Glomerular visceral epithelial cell (primary cell): Measurements from ENCODE around the gene CHCHD2.
A peak's percentile ranks its signal among the peaks of the same experiment; 100 is the strongest.
"Not testable (repeated sequence)": the region's sequence is repeated elsewhere in the genome, so short reads cannot be mapped to it uniquely, and the experiment has no call there.

Source experiments
- DNase-seq: peaks from one replicate; pipeline ENCODE4 v3.0.0-alpha.2; 2016; ENCODE audit errors: extremely low spot score

The CHCHD2 gene, protein sequence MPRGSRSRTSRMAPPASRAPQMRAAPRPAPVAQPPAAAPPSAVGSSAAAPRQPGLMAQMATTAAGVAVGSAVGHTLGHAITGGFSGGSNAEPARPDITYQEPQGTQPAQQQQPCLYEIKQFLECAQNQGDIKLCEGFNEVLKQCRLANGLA

DNA sequence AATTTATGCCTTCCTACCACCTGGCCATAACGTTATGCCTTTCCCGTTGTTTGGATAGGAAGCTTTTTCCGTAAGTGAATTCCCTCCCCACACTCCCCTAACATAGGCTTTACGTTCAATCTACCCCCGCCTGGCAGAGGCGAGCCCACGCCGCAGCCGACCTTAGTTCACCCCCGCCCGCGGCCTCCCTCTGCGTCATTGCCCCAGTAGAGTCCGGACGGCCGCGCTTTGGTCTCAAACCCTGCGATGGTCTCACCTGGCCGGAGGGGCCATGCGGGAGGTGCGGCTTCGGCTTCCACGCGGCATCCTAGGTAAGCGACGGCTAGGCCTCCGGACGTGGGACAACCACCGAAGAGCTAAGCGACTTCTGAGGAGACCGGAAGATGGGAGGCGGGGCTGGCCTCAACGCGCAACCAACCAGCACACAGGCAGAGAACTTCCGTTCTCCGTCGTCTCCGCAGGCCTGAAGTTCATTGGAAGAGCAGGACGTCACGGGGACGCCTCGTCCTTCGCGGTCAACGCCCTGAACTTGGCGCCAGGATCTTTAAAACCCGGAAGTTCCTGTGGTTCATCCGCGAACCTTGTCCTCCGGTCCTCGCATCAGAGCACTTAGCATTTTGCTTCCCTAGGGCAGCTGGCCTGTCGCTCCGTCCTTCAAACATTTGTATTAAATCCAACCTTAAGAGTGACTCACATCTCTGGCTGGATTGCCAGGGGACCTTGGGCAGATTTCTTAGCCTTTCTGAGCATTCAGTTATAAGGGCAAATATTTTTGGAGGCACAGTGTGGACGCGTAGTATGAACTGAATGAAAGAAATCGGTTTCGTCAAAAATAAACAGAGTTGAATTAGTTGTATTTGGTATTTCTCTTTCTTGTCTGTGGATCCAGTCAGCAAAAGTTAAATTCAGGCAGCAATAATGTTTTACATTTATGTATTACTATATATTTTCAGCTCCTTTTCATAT, at the start of gene CHCHD2:
TSS of gene CHCHD2 (minus strand) at position 369 of the 966 bp plus-strand sequence. CDS start at position 306, 63 bp downstream.
- DNase-seq = peak; percentile 97

DNA sequence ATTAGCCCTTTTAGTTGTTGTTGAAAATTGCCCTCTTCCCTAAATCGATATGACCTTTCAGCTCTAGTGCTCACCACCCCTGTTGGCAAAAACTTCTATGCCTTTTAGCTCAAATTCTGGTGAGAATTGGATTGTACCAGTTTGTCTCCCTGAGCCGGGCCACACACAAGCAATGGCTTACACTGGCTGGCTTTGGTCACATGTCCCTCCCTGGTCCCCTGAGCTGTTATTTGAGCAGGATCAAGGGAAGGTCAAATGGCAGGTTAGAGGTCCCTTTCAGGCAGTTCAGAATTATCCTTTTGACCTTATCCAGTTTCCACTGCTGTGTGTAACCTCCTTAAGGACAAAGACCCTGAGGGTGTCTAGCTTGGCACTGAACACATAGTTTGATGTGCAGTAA, 24.8 kb upstream of the CHCHD2 start:
- DNase-seq = not testable (repeated sequence)

DNA sequence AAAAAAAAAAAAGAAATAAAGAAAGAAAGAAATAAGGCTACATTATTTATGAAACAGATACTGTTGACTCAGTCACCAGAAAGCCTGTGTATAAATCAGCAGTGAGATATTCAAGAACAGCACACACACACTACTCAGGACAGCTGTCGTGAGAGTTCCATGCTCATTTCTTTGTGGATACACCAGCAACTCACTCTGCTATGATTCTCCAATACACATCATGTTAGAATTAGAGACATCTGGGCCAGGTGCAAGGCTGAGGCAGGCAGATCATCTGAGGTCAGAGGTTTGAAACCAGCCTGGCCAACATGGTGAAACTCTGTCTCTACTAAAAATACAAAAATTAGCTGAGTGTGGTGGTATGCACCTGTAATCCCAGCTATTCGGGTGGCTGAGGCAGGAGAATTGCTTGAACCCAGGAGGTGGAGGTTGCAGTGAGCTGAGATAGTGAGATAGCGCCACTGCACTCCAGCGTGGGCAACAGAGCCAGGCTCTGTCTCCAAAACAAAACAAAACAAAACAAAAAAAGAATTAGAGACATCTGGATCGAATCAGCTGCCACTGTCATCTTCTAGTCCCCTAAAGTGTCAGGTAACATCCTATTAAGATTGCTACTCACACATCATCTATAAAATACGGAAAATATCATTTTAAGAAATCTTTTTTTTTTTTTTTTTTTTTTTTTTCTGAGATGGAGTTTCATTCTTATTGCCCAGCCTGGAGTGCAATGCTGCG, 21.1 kb upstream of the CHCHD2 start:
- DNase-seq = no peak

DNA sequence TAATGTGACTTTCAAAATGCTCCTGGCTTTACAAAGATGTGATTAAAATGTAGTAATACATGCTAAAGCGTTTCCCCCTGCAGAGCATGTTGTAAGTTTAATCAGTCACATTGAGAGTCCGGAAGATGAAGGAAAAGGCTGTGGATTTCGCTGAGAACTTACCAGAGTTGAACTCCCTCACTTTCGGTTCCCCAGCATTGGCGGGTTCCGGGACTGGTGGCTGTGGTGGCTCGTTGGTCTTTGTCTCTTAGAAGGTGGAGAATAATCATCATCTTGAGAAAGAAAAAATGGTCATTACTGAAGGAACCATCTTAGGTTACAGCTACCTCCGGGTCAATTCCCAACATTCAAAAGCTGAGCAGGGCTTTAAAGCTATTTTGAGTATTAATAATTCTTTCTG, 19.6 kb upstream of the CHCHD2 start:
- no peak for DNase-seq

DNA sequence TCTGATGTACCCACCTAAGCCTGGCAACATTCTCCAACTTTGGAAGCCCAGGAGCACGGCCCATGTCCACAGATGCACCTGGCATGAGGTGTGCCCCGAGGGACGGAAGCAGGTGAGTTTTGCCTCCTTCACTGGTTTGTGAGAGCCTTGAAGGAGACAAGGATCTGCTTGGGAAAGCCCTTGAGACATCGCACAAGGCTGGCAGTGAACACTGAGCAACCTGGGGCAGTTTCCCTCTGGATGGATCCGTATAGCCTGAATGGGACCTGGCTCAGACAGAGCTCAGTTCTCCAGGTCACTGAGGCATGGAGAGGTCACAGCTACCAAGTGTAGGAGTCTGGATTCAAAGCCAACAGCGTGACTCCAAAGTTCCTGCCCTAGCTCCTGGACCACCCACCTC, 18.7 kb upstream of the CHCHD2 start:
- DNase-seq = no peak

DNA sequence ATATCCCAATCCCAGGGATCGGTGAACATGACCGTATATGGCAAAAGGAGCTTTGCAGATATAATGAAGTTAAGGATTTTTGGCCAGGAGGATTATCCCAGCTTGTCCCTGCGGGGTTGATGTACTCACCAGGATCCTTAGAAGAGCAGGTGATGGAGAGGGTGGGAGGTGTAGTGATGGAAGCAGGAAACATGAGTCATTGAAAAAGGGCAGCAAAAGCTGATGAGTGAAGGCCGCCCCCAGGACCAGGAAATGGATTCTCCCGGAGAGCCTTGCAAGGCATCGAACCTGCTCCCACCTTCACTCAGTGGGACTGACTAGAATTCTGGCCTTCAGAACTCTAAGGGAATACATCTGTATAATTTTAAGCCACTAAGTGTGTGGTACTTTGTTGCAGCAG, 15.2 kb upstream of the CHCHD2 start:
- no peak for DNase-seq

DNA sequence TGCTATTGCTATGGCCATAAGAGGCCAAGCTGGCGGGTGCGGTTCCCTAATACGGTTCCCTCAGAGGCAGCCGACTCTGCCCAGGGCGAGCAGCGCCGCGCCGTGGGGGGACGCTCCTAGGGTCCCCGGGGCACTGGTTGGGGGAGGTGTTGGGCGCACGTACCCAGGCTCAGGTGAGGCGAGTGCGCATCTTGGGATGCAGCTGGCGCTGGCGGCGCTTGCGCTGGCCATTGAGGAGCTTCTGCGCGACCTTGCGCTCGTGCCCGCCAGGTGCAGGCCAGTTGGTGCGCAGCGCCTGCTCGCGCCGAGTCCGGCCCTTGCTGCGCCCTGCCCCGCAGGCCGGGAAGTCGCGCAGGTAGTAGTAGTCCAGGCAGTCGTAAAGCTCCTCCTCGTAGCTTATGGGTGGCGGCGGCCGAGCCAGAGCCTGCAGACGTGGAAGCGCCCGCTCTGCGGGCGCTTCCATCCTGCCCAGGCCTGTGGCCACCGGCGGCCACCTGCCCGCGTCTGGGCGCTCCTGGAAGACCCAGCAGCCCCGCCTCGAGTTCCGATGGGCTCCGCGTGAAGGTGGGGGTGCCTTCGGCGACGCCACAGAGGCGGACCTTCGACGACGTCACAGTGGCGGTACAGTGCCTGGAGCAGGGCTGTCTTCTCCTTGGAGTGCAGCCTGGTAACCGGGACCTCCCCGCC, 9.7 kb upstream of the CHCHD2 start, which contains the start of gene NUPR2:
TSS of gene NUPR2 (minus strand) at position 566 of the 687 bp plus-strand sequence. CDS start at position 463, 103 bp downstream.
- no peak for DNase-seq

DNA sequence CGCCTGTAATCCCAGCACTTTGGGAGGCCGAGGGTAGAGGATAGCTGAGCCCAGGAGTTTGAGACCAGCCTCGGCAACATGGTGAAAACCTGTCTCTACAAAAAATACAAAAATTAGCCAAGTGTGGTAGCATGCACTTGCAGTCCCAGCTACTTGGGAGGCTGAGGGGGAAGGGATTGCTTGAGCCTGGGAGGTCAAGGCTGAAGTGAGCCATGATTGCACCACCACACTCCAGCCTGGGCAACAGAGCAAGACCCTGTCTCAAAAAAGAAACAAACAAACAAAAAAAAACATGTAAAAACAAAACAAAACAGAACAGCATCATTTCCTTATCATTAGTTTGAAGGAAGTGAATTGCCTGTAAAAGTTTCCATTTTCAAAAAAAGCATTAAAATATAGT, 6.0 kb upstream of the CHCHD2 start:
- DNase-seq = not testable (repeated sequence)

DNA sequence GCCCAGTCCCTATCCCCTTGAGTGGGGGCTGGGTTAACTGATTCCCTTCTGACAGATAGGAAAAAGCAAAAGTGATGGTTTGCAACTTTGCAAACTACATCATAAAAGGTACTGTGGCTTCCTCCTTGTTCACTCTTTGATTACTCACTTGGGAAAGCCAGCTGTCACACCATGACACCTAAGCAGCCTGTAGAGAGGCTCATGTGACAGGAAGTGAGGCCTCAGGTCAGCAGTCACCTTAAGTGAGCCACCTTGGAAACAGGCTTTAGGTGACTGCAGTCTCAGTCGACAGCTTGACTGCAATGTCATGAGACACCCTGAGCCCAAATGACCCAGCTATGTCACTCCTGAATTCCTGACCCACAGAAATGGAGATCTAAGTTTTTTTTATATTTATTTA, 4.3 kb upstream of the CHCHD2 start:
- DNase-seq = no peak

DNA sequence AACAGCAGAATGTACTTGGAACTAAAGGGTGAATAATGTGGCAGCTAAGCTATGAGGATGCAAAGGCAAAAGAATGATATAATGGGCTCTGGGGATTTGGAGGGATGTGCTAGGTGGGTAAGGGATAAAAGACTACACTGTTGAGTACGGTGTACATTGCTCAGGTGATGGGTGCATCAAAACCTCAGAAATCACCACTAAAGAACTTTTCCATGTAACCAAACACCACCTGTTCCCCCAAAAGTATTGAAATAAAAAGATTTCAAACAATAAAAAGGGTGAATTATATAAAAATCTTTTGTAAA, 1.6 kb upstream of the CHCHD2 start:
- DNase-seq = no peak

DNA sequence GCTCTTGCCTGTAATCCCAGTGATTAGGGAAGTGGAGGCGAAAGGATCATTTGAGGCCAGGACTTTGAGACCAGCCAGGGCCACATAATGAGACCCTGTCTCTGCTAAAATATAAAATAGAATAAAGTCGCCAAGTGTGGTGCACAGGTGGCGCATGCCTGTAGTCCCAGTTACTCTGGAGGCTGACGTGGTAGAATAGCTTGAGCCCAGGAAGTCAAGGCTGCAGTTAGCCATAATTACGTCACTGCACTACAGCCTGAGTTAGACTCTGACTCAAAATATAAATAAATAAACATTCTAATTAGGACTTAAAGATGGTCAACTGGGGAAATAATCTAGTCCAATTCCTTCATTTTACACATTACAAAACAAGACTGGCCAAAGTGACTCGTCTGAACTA, 768 bp downstream of the CHCHD2 start:
- peak; percentile 58 for DNase-seq

DNA sequence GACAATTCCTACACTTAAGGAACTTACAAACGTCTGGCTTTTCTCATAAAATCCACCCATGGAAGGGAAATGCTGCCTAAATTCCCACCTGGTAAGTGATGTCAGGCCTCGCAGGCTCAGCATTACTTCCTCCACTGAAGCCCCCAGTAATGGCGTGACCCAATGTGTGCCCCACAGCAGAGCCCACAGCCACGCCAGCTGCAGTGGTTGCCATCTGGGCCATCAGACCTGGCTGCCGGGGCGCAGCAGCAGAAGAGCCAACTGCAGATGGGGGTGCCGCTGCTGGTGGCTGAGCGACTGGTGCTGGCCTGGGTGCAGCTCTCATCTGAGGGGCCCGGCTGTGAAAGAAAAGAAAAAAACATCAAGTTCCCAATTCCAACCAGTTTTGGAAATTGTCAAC, 2.1 kb downstream of the CHCHD2 start:
- not testable (repeated sequence) for DNase-seq

DNA sequence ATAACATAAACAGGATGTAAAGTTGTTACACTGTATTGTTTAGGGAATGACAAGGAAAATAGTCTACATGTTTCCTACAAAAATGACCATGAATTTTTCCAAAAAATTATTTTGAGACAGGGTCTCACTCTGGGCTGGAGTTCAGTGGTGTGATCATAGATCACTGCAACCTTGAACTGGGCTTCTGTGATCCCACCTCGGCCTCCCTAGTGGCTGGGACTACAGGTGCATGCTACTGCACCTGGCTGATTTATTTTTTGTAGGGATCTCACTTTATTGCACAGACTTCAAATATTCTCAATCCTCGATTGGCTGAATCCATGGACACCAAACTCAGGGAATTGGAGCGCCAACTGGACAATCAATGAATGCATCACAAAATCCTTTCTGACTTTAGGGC, 6.6 kb downstream of the CHCHD2 start:
- no peak for DNase-seq

DNA sequence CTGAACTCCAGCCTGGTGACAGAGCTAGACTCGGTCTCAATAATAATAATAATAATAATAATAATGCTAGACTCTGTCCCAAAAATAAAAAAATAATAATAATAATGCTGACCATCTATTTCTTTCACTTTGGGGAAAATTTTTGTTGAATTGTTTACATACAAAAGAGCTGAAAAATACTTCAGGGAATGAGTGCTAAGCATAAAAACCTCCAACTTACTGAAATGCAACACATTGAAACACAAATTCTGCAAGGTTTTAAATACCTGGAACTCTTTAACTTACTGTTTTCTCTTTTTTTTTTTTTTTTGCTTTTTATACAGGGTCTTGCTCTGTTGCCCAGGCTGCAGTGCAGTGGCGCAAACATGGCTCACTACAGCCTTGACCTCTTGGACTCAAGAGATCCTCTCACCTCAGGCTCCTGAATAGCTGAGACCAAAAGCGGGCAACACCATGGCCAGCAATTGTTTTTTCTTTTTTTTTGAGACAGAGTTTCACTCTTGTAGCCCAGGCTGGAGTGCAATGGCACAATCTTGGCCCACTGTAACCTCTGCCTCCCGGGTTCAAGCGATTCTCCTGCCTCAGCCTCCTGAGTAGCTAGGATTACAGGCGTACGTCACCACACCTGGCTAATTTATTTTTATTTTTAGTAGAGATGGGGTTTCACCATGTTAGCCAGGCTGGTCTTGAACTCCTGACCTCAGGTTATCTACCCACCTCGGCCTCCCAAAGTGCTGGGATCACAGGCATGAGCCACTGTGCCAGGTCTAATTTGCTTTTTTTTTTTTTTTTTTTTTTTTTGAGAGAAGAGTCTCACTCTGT, 7.9 kb downstream of the CHCHD2 start:
- not testable (repeated sequence) for DNase-seq

DNA sequence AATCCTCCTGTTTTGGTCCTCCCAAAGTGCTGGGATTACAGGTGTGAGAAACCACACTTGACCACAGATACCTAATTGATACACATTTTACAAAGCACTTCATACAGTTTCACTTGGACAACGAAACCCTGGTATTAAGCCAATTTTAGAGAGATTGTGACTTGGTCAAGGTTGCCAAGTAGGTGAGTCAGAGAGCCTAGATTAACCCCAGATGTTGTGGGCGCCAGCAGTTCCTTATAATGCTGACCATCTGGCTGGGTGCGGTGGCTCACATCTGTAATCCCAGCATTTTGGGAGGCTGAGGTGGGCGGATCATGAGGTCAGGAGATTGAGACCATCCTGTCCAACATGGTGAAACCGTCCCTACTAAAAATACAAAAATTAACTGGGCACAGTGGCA, 8.6 kb downstream of the CHCHD2 start:
- peak; percentile 31 for DNase-seq

DNA sequence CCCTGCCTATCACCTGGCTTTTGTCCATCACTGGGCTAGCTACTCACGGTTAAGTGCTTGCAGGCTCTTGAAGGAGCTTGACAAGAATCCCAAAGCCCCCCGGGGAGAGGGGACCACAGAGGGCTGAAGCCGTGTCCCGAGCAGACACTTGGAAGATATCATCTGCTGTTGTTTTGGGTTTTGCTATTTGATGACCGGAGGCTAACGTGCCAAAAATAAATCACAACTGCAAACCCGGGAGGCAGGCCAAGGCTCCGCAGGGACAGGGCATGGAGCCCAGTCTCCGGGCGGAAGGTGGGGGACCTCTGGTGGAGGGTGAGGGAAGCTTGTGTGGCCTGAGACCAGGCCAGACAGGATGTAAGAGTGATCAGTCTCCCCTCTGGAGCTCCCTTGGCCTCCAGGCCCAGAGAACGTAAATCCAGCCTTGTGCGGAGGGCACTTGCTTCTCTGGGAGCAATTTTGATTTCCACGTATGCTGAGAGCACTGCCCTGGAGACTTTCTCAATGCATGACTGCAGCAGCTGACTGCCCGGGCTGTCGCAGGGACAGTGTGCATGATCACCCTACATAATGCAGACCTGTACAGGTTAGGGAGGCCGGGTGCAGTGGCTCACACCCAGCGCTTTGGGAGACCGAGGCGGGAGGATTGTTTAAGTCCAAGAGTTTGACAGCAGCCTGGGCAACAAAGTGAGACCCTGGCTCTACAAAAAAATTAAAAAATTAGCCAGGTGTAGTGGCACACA, 13.3 kb downstream of the CHCHD2 start, which contains the start of gene PHKG1:
TSS of gene PHKG1 (minus strand) at position 164 of the 743 bp plus-strand sequence. CDS start 4,011 bp downstream, outside the sequence.
- peak; percentile 61 for DNase-seq

DNA sequence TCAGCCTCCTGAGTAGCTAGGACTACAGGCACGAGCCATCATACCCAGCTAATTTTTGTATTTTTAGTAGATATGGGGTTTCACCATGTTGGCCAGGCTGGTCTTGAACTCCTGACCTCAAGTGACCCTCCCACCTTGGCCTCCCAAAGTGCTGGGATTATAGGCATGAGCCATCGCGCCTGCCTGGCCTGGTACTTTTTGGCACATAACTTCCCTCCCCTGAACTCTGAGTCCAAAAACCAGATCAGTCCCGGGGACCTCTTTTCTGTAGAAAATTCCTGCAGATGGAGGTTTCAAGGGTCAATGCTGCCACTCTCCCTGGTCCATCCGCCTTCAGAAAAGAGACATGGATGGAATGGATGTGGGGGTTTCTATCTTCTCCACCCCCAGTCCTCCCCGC, 13.9 kb downstream of the CHCHD2 start:
- DNase-seq = not testable (repeated sequence)

DNA sequence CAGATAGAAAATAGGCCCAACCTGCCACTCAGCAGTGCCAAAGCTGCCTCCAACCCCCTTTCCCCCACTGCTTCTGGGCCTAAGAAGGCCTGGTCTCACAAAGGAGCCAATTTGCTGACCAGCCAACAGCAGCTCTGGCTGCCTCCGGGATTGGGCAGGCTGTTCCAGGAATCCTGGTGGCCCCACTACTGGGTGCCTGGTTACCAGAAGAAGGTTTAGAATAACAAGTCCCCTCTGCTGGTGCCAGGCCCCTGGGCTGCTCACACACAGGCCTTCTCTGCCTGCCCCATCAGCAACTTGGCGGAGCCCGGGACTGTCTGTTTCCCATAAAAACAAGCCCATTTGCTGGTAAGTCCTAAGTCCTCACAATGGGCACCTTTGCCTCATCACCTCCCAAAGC, 14.7 kb downstream of the CHCHD2 start:
- no peak for DNase-seq

DNA sequence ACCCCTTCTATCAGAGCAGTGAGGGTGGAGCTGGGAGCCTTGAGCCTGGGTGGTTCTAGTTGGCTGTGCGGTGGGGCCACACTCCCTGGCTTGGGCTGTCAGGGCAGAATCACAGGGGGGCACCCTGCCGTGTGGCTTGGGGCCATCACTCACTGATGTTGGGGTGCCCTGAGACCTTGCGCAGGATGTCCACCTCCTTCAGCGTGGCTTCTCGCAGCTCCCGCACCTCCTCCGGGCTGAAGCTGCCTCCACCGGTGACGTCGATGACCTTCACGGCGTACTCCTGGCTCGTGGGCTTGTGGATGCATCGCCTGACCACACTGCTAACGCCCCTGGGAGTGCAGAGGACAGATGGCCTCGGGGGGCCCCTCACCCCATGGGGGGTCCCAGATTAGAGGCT, 18.8 kb downstream of the CHCHD2 start:
- DNase-seq = no peak

DNA sequence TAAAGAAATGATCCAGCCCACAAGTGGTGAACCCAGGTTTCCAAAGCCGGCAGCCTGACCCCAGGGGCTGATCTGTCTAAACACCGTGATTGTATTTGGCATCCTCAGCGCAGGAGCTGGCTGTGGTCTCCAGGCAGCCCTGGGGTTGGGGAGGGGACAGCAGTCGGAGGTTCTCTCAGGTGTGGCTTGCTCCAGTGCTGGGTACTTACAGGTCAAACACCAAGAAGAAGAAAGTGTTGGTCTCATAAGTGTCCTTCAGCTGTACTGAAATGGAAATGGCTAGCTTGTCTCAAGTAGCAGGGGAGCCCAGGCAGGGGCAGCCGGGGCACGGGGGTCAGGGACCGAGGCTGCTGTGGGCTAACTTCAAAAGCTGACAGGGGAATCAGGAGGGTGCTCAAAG, 19.5 kb downstream of the CHCHD2 start:
- no peak for DNase-seq
